GM23338 (cell line): ENCODE results near the gene TRAF2. TPM values are rescaled to one million over a fixed set of nuclear protein-coding genes. Genes with fewer than 3 reads are reported as not detected.

Experiments
- ATAC-seq: fragments of 200-7000 bp; cut with Tn5 transposase; 3 replicates; pipeline ENCODE4 v1.9.1; 2020
- DNase-seq: peaks from one replicate; pipeline ENCODE4 v3.0.0-alpha.2; 2015; ENCODE audit warnings: low spot score
- H2AFZ ChIP-seq: fragments of 200-600 bp; sonication (generic); 2 replicates; pipeline ENCODE4 v1.8.0; 2016; ENCODE audit warnings: antibody characterized with exemption, mild to moderate bottlenecking, moderate library complexity
- H3F3A ChIP-seq: fragments of 200-600 bp; sonication (generic); replicated peaks from 2 replicates; pipeline ENCODE4 v1.8.0; 2017; ENCODE audit warnings: antibody characterized with exemption, mixed run types, low read depth
- H3K27ac ChIP-seq: fragments of 200-600 bp; sonication (generic); 2 replicates; pipeline ENCODE4 v1.6.1; 2016; ENCODE audit warnings: low read depth
- H3K27me3 ChIP-seq: fragments of 200-600 bp; sonication (generic); 2 replicates; pipeline ENCODE4 v1.8.0; 2016; ENCODE audit warnings: mild to moderate bottlenecking, mixed run types, moderate library complexity; ENCODE audit not compliant: insufficient read depth
- H3K36me3 ChIP-seq: fragments of 200-600 bp; sonication (generic); 2 replicates; pipeline ENCODE4 v1.8.0; 2016; ENCODE audit warnings: mild to moderate bottlenecking; ENCODE audit not compliant: insufficient read depth
- H3K4me1 ChIP-seq: fragments of 200-600 bp; sonication (generic); 2 replicates; pipeline ENCODE4 v1.8.0; 2016; ENCODE audit warnings: mild to moderate bottlenecking, moderate library complexity; ENCODE audit not compliant: insufficient read depth
- H3K4me2 ChIP-seq: fragments of 200-600 bp; sonication (generic); 2 replicates; pipeline ENCODE4 v1.7.1; 2017; ENCODE audit warnings: mixed run types
- H3K4me3 ChIP-seq: fragments of 200-600 bp; sonication (generic); 2 replicates; pipeline ENCODE4 v1.6.1; 2016; ENCODE audit warnings: mixed run types
- H3K79me2 ChIP-seq: fragments of 200-600 bp; sonication (generic); replicated peaks from 2 replicates; pipeline ENCODE4 v1.8.0; 2017; ENCODE audit warnings: mild to moderate bottlenecking; ENCODE audit not compliant: insufficient read depth
- H3K9me2 ChIP-seq: fragments of 200-600 bp; sonication (generic); 2 replicates; pipeline ENCODE4 v1.8.0; 2017; ENCODE audit not compliant: insufficient read depth
- H4K20me1 ChIP-seq: fragments of 200-600 bp; sonication (generic); replicated peaks from 2 replicates; pipeline ENCODE4 v1.8.0; 2017; ENCODE audit warnings: mild to moderate bottlenecking; ENCODE audit not compliant: insufficient read depth
- H3K27ac Mint-ChIP-seq: 2 replicates; pipeline ENCODE4 v1.8.0; 2020; ENCODE audit warnings: inconsistent platforms, mild to moderate bottlenecking, moderate library complexity, mixed read lengths
- H3K27me3 Mint-ChIP-seq: 3 replicates; pipeline ENCODE4 v1.8.0; 2022; ENCODE audit warnings: low read depth, mild to moderate bottlenecking, moderate library complexity, mixed read lengths, inconsistent platforms; ENCODE audit not compliant: insufficient read depth, poor library complexity
- H3K36me3 Mint-ChIP-seq: 3 replicates; pipeline ENCODE4 v1.8.0; 2021; ENCODE audit warnings: low read depth, mild to moderate bottlenecking, inconsistent platforms, moderate library complexity, mixed read lengths
- H3K4me1 Mint-ChIP-seq: 3 replicates; pipeline ENCODE4 v1.8.0; 2020; ENCODE audit warnings: mild to moderate bottlenecking, inconsistent platforms, mixed read lengths
- H3K4me3 Mint-ChIP-seq: 3 replicates; pipeline ENCODE4 v1.8.0; 2021; ENCODE audit warnings: moderate library complexity, mild to moderate bottlenecking, inconsistent platforms, mixed read lengths
- H3K9me3 Mint-ChIP-seq: 3 replicates; pipeline ENCODE4 v1.8.0; 2020; ENCODE audit warnings: moderate library complexity, mild to moderate bottlenecking, inconsistent platforms, mixed read lengths
- CREB1 ChIP-seq: fragments of 250-450 bp; sonication (Bioruptor Pico); IDR thresholded peaks from 2 replicates; pipeline ENCODE4 v1.5.0; 2020; ENCODE audit warnings: low read depth, mild to moderate bottlenecking, moderate library complexity
- ETS1 ChIP-seq: IDR thresholded peaks from 2 replicates; pipeline ENCODE4 v1.6.1; 2016; ENCODE audit warnings: antibody characterized with exemption
- NANOG ChIP-seq: IDR thresholded peaks from 2 replicates; pipeline ENCODE4 v1.6.1; 2016; ENCODE audit warnings: antibody characterized with exemption, borderline replicate concordance
- POLR2AphosphoS5 ChIP-seq: IDR thresholded peaks from 2 replicates; pipeline ENCODE4 v1.6.1; 2016; ENCODE audit warnings: antibody characterized with exemption, low read depth
- REST ChIP-seq: IDR thresholded peaks from one replicate; pipeline ENCODE4 v1.6.1; 2018; ENCODE audit warnings: antibody characterized with exemption; ENCODE audit not compliant: unreplicated experiment
- ZNF331 ChIP-seq: fragments of 250-450 bp; sonication (Bioruptor Pico); IDR thresholded peaks from 2 replicates; pipeline ENCODE4 v1.5.0; 2020; ENCODE audit warnings: low read depth, mild to moderate bottlenecking, moderate library complexity
- ZNF462 ChIP-seq: fragments of 250-450 bp; sonication (Bioruptor Pico); IDR thresholded peaks from 2 replicates; pipeline ENCODE4 v1.5.0; 2020; ENCODE audit warnings: mild to moderate bottlenecking, moderate library complexity
- polyA plus RNA-seq: library from polyadenylated mRNA; unstranded; fragments of >200 nt; fragmentation: Nextera tagmentation; extraction: Ambion mirVana; gene quantifications from 2 replicates; pipeline ENCODE4 v1.2.1, GENCODE V29; 2016
- total RNA-seq: library from RNA; depleted of rRNA; stranded (reverse); fragments of >200 nt; shearing (Covaris generic); gene quantifications from 2 replicates; pipeline ENCODE4 v1.2.3, GENCODE V29; 2014

TRAF2 gene
- total and polyA plus RNA-seq, 2 experiments from 2014 or later, result 25.4 to 39.9 TPM

GRCh38 chr9:136963341-136963740 is 77.0 kb downstream of the TRAF2 start:
- Histone ChIP-seq H3K27me3 (no peaks in the 10 kb centered on the region), H3K36me3 (no peaks in the 10 kb centered on the region), H3K79me2 (no peaks in the 10 kb centered on the region), H3K9me2 (no peaks in the 10 kb centered on the region), H3F3A (no peaks in the 10 kb centered on the region), H3K4me3 (no peak overlapping the region), H4K20me1 (no peaks in the 10 kb centered on the region), H3K4me1 (peaks cover 9% of the 10 kb centered on the region), H3K27ac (no peak overlapping the region), H2AFZ (no peak overlapping the region), H3K4me2 (no peak overlapping the region)
- DNase-seq, result no peak
- Mint-ChIP-seq H3K4me3 (no peak overlapping the region), H3K36me3 (no peaks in the 10 kb centered on the region), H3K27ac (0 out of 2 replicates have a peak overlapping the region, but pooled peaks have one; percentile 67), H3K9me3 (no peaks in the 10 kb centered on the region; the same call in 2 of the 3 replicates), H3K4me1 (peaks cover 9% of the 10 kb centered on the region), H3K27me3 (peaks cover 7% of the 10 kb centered on the region)
- ATAC-seq, result no peak
- no peak for TF ChIP-seq NANOG
- TF ChIP-seq CREB1 (CRISPR knock-in tag), result no peak
- no peak for TF ChIP-seq ZNF462 (CRISPR knock-in tag)
- no peak for TF ChIP-seq ZNF331 (CRISPR knock-in tag)
- no peak for TF ChIP-seq ETS1
- no peak for TF ChIP-seq REST
- no peak for TF ChIP-seq POLR2AphosphoS5
